ENCODE data around the gene LAPTM5. TPM values are rescaled to one million over a fixed set of nuclear protein-coding genes. Genes with fewer than 3 reads are reported as not detected.

Gene LAPTM5
- total and polyA plus RNA-seq, 2 of the 8 experiments (the other 6 are each of a cell fraction or from before 2014, with no cell fraction given), result 0.37 to 1.4 TPM

DNA sequence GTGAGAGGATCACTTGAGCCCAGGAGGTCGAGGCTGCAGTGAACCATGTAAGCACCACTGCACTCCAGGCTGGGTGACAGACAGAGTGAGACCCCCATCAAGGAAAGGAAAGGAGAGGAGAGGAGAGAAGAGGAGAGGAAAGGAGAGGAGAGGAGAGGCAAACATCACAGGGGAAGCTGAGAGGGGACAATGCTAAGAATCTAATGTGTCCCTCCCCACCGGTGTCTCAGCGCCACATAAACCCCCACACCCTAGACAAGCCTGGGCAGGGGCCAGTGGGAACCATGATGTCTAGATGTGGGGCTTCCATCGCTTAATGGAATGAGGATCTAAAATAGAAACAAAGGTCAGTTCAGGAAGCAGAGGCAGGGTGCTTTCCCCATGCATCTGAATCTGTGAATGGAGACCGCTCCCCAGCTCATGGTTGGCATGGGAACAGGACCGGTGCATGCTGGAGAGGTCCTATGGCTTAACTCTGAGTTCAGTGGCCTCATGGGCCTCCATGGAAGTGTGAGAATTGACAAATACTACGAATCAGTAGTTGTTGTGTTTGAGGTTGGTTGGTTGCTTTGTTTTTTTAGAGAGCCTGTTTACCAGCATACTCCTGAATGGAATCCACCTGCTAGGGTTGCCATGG is 16.3 kb upstream of the LAPTM5 start (continued):
- TF ChIP-seq, protein P1, sequence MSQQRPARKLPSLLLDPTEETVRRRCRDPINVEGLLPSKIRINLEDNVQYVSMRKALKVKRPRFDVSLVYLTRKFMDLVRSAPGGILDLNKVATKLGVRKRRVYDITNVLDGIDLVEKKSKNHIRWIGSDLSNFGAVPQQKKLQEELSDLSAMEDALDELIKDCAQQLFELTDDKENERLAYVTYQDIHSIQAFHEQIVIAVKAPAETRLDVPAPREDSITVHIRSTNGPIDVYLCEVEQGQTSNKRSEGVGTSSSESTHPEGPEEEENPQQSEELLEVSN (IDR thresholded peaks at IDR 0.05), result no peak
